WI38 (cell line): ENCODE results near the gene EFHD2.
"Not testable (repeated sequence)": the region's sequence is repeated elsewhere in the genome, so short reads cannot be mapped to it uniquely, and the experiment has no call there.

ENCODE experiments used
- H3K4me3 ChIP-seq: 2 replicates; pipeline ENCODE4 v1.5.1; 2011; ENCODE audit warnings: low read depth, mild to moderate bottlenecking, control low read depth, low read length
- CTCF ChIP-seq: IDR thresholded peaks from 2 replicates; pipeline ENCODE4 v1.5.1; 2012; ENCODE audit warnings: low read depth, mild to moderate bottlenecking, control low read depth, low read length

Gene EFHD2

DNA sequence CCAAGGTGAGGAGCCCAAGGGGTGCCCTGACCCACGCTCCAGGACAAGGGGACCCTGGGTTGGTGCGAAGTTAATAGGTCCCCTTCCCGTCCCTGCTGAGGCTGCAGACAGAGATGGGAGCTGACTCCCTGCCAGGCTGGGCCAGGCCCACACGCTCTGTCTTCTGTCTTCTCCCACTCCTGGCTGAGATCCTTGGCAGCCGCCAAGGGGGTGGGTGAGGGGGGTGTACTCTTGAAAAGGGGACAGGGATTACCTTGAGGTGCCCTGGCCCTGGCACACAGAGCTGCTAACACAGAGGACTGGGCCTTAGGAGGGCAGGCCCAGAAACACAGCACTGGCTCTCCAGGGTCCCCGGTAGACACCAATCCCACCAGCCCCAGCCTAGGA is 17.6 kb downstream of the EFHD2 start:
- 0 out of 2 replicates have a peak, but pooled peaks have one; percentile 0 for TF ChIP-seq CTCF
- no peak overlapping the region for H3K4me3 ChIP-seq

DNA sequence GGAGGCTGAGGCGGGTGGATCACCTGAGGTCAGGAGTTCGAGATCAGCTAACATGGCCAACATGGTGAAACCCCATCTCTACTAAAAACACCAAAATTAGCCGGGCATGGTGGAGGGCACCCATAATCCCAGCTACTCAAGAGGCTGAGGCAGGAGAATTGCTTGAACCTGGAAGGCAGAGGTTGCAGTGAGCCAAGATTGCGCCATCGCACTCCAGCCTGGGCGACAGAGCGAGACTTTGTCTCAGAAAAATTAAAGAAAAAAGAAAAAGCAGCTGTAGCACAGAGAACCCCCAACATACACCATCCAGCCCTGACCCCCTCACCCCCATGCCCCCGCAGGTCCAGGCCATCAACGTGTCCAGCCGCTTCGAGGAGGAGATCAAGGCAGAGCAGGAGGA is 18.6 kb downstream of the EFHD2 start:
- not testable (repeated sequence) for H3K4me3 ChIP-seq

- H3K4me3 ChIP-seq, result no peak overlapping the region
- TF ChIP-seq CTCF, result no peak
Observed at GRCh38 chr1:15428815-15429435, 19.2 kb downstream of the EFHD2 start.

DNA sequence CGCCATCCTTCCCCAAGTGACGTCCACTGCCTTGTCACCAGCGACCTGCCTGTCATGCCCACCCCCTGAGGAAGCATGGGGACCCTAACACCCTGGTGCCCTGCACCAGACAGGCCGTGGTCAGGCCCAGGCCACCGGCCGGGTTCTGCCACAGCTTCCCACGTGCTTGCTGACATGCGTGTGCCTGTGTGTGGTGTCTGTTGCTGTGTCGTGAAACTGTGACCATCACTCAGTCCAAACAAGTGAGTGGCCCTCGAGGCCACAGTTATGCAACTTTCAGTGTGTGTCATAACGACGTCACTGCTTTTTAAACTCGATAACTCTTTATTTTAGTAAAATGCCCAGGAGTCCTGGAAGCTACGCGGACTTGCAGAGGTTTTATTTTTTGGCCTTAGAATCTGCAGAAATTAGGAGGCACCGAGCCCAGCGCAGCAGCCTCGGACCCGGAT is 20.0 kb downstream of the EFHD2 start:
- TF ChIP-seq CTCF, result no peak
- no peak overlapping the region for H3K4me3 ChIP-seq

DNA sequence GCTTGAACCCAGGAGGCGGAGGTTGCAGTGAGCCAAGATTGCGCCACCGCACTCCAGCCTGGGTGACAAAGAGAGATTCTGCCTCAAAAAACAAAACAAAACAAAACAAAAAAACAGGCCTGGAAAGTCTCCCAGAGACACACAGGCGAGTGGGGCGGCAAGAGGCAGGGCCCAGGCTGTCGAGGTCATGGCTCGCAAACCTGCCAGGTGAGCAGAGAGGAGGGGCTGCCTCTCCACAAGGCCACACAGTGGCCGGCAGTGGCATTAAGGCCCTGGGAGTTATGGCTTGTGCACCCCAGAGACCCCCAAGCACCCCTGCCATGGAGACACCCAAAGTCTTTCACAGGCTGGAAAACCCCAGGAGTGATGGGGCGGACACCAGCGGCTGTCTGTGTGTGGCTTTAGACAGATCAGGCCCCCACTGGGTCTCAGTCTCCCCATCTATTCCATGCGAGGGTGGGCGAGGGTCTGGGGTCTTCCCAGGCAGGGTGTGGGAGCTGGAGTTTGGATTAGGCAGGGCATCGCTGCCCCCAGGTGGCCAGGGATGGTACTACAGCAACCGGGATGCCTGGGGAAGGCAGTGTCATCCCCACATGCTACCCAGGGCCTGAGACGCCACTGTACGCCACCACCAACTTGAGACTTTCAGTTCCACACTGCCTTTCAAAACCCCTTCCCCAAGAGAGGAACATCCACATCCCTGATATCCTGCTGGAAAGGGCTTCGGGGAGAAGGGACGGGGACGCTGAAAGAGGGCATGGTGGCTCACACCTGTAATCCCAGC is 21.3 kb downstream of the EFHD2 start:
- peak; percentile 99 for TF ChIP-seq CTCF
- H3K4me3 ChIP-seq, result no peak overlapping the region

DNA sequence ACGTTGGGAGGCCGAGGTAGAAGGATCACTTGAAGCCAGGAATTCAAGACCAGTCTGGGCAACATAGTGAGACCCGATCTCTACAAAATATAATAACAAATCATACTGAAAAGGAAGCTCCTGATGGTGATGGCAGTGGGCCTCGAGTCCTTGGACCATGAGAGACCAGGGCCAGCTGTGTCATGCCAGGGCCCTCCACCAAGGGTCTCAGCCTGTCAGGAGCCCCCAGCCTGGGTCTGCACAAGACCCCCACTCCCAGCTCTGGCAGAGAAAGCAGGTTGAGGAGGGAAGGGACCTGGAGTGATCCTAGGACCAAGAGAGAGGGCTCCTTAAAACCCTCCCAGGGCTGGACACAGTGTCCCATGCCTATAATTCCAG is 21.9 kb downstream of the EFHD2 start:
- H3K4me3 ChIP-seq, result no peak overlapping the region
- TF ChIP-seq CTCF, result no peak

- no peak overlapping the region for H3K4me3 ChIP-seq
- no peak for TF ChIP-seq CTCF
Observed at GRCh38 chr1:15432324-15432723, 22.6 kb downstream of the EFHD2 start.
